Measurements from ENCODE around the gene SPOCK1.

GRCh38 chr5:137393196-137393993, 105.7 kb downstream of the SPOCK1 start:
- TF ChIP-seq EZH2 (IDR thresholded peaks at IDR 0.05) (no peak), POLR2AphosphoS5 (IDR thresholded peaks at IDR 0.05; ENCODE audit: low read depth, low read length) (no peak), POLR2A (IDR thresholded peaks at IDR 0.05; ENCODE audit: borderline replicate concordance, extremely low read depth, insufficient read depth, insufficient read length) (no peak), ELF1 (IDR thresholded peaks at IDR 0.05; ENCODE audit: borderline replicate concordance, low read depth) (no peak)
- TF ChIP-seq, protein P1, sequence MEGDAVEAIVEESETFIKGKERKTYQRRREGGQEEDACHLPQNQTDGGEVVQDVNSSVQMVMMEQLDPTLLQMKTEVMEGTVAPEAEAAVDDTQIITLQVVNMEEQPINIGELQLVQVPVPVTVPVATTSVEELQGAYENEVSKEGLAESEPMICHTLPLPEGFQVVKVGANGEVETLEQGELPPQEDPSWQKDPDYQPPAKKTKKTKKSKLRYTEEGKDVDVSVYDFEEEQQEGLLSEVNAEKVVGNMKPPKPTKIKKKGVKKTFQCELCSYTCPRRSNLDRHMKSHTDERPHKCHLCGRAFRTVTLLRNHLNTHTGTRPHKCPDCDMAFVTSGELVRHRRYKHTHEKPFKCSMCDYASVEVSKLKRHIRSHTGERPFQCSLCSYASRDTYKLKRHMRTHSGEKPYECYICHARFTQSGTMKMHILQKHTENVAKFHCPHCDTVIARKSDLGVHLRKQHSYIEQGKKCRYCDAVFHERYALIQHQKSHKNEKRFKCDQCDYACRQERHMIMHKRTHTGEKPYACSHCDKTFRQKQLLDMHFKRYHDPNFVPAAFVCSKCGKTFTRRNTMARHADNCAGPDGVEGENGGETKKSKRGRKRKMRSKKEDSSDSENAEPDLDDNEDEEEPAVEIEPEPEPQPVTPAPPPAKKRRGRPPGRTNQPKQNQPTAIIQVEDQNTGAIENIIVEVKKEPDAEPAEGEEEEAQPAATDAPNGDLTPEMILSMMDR (IDR thresholded peaks at IDR 0.05 in 2 of 3, conservative IDR thresholded peaks at IDR 0.05 in 1 of 3; ENCODE audit: borderline replicate concordance in 1 of 3, insufficient read depth in 1 of 3, low read depth in 2 of 3, low read length in 2 of 3) = no peak

Measured in HCT116 (cell line).